Measurements from ENCODE around the gene ALMS1.
"Not testable (repeated sequence)": the region's sequence is repeated elsewhere in the genome, so short reads cannot be mapped to it uniquely, and the experiment has no call there.

The ALMS1 gene

DNA sequence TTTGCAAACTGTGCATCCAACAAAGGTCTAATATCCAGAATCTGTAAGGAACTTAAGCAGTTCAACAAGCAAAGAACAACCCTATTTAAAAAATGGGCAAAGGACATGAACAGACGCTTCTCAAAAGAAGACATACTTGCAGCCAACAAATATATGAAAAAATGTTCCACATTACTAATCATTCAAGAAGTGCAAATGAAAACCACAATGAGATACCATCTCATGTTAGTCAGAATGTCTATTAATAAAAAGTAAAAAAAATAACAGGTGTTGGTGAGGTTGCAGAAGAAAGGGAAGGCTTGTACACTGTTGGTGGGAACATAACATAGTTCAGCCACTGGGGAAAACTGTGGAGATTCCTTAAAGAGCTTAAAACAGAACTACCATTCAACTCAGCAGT lies 130.4 kb downstream of the ALMS1 start:
- Histone ChIP-seq H3K9me3 (replicated peaks; ENCODE audit: insufficient read depth, low read length) (no peaks in the 10 kb centered on the region), H2AFZ (ENCODE audit: low read length) (no peak overlapping the region), H3K36me3 (replicated peaks; ENCODE audit: insufficient read depth, low read length) (no peaks in the 10 kb centered on the region), H3K4me1 (ENCODE audit: low read length) (no peaks in the 10 kb centered on the region), H3K79me2 (ENCODE audit: low read length) (no peaks in the 10 kb centered on the region), H4K20me1 (ENCODE audit: insufficient read depth, low read length) (no peaks in the 10 kb centered on the region), H3K27me3 (replicated peaks; ENCODE audit: insufficient read depth, low read length) (no peaks in the 10 kb centered on the region), H3K9ac (ENCODE audit: low read length) (no peak overlapping the region), H3K4me3 (ENCODE audit: low read length) (no peak overlapping the region), H3K4me2 (ENCODE audit: low read depth, low read length) (no peak overlapping the region), H3K27ac (ENCODE audit: low read length) (no peak overlapping the region), H3F3A (ENCODE audit: insufficient read depth, low read length) (no peaks in the 10 kb centered on the region), H3K9me2 (replicated peaks; ENCODE audit: insufficient read depth, low read length) (no peaks in the 10 kb centered on the region)
- no peak for DNase-seq
- TF ChIP-seq EZH2phosphoT487 (IDR thresholded peaks at IDR 0.05; ENCODE audit: low read length) (no peak), EZH2 (optimal IDR thresholded peaks at IDR 0.05; ENCODE audit: low read depth, low read length) (no peak)
- TF ChIP-seq, protein P1, sequence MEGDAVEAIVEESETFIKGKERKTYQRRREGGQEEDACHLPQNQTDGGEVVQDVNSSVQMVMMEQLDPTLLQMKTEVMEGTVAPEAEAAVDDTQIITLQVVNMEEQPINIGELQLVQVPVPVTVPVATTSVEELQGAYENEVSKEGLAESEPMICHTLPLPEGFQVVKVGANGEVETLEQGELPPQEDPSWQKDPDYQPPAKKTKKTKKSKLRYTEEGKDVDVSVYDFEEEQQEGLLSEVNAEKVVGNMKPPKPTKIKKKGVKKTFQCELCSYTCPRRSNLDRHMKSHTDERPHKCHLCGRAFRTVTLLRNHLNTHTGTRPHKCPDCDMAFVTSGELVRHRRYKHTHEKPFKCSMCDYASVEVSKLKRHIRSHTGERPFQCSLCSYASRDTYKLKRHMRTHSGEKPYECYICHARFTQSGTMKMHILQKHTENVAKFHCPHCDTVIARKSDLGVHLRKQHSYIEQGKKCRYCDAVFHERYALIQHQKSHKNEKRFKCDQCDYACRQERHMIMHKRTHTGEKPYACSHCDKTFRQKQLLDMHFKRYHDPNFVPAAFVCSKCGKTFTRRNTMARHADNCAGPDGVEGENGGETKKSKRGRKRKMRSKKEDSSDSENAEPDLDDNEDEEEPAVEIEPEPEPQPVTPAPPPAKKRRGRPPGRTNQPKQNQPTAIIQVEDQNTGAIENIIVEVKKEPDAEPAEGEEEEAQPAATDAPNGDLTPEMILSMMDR (IDR thresholded peaks at IDR 0.05; ENCODE audit: low read length): no peak

DNA sequence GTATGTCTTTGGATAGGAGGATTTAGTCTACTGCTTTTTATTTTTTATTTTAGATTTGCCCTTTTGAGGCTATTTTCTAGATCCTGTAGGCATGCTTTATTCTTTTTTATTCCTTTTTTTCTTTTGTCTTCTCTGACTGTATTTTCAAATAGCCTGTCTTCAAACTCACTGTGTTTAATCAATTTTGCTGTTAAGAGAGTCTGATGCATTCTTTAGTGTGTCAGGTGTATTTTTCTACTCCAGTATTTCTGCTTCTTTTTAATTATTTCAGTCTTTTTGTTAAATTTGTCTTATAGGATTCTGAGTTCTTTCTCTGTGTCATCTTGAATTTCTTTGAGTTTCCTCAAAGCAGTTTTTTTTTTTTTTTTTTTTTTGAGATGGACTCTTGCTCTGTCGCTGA lies 143.1 kb downstream of the ALMS1 start:
- DNase-seq: no peak
- Histone ChIP-seq H2AFZ (ENCODE audit: low read length) (no peak overlapping the region), H3K9me3 (replicated peaks; ENCODE audit: insufficient read depth, low read length) (no peaks in the 10 kb centered on the region), H3K9me2 (replicated peaks; ENCODE audit: insufficient read depth, low read length) (no peaks in the 10 kb centered on the region), H3K27me3 (replicated peaks; ENCODE audit: insufficient read depth, low read length) (no peaks in the 10 kb centered on the region), H3F3A (ENCODE audit: insufficient read depth, low read length) (no peaks in the 10 kb centered on the region), H3K4me3 (ENCODE audit: low read length) (no peak overlapping the region), H3K4me2 (ENCODE audit: low read depth, low read length) (no peak overlapping the region), H3K4me1 (ENCODE audit: low read length) (no peaks in the 10 kb centered on the region), H3K27ac (ENCODE audit: low read length) (no peak overlapping the region), H4K20me1 (ENCODE audit: insufficient read depth, low read length) (no peaks in the 10 kb centered on the region), H3K9ac (ENCODE audit: low read length) (no peak overlapping the region), H3K79me2 (ENCODE audit: low read length) (no peaks in the 10 kb centered on the region), H3K36me3 (replicated peaks; ENCODE audit: insufficient read depth, low read length) (no peaks in the 10 kb centered on the region)
- TF ChIP-seq EZH2 (optimal IDR thresholded peaks at IDR 0.05; ENCODE audit: low read depth, low read length) (no peak), EZH2phosphoT487 (IDR thresholded peaks at IDR 0.05; ENCODE audit: low read length) (no peak)
- TF ChIP-seq, protein P1 (IDR thresholded peaks at IDR 0.05; ENCODE audit: low read length): no peak

DNA sequence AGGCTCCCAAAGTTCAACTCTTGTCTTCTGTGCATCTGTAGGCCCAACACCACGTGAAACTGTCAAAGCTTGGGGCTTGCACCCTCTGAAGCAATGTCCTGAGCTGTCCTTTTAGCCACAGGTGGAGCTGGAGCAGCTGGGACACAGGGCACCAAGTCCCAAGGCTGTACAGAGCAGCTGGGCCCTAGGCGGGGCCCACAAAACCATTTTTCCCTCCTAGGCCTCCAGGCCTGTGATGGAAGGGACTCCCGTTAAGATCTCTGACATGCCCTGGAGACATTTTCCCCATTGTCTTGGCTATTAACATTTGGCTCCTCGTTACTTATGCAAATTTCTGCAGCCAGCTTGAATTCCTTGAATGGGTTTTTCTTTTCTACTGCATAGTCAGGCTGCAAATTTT lies 145.1 kb downstream of the ALMS1 start:
- not testable (repeated sequence) for H3K9me2 ChIP-seq (replicated peaks; ENCODE audit: insufficient read depth, low read length); H3K27me3 ChIP-seq (replicated peaks; ENCODE audit: insufficient read depth, low read length); DNase-seq; H3K27ac ChIP-seq (ENCODE audit: low read length); H3K9ac ChIP-seq (ENCODE audit: low read length); H4K20me1 ChIP-seq (ENCODE audit: insufficient read depth, low read length); H3K4me3 ChIP-seq (ENCODE audit: low read length); H3K4me1 ChIP-seq (ENCODE audit: low read length); H3K79me2 ChIP-seq (ENCODE audit: low read length); H3K36me3 ChIP-seq (replicated peaks; ENCODE audit: insufficient read depth, low read length); H2AFZ ChIP-seq (ENCODE audit: low read length); H3K9me3 ChIP-seq (replicated peaks; ENCODE audit: insufficient read depth, low read length); H3K4me2 ChIP-seq (ENCODE audit: low read depth, low read length); H3F3A ChIP-seq (ENCODE audit: insufficient read depth, low read length)

DNA sequence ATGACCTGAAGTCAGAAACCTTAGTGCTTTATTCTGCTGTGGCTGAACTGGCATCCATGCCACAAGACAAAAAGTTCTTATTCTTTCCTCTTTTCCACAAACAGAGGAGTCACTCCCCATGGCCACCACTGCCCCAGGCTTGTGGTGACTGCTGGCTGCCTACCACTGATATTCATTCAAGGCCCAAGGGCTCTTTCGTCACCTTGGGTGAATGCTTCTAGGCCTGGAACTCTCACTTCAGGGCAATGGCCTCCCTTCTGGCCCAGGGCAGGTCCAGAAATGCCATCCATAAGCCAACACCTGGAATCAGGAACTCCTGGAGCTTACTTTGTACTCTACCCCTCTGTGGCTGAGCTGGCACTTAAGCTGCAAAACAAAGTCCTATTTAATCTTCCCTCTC lies 146.7 kb downstream of the ALMS1 start:
- no peaks in the 10 kb centered on the region for H4K20me1 ChIP-seq (ENCODE audit: insufficient read depth, low read length)
- no peak overlapping the region for H3K4me3 ChIP-seq (ENCODE audit: low read length)
- H3K27me3 ChIP-seq (replicated peaks; ENCODE audit: insufficient read depth, low read length): no peaks in the 10 kb centered on the region
- no peaks in the 10 kb centered on the region for H3K9me2 ChIP-seq (replicated peaks; ENCODE audit: insufficient read depth, low read length)
- TF ChIP-seq, protein P1 (IDR thresholded peaks at IDR 0.05; ENCODE audit: low read length): no peak
- TF ChIP-seq EZH2 (optimal IDR thresholded peaks at IDR 0.05; ENCODE audit: low read depth, low read length) (no peak), EZH2phosphoT487 (IDR thresholded peaks at IDR 0.05; ENCODE audit: low read length) (no peak)
- no peaks in the 10 kb centered on the region for H3K4me1 ChIP-seq (ENCODE audit: low read length)
- H3K36me3 ChIP-seq (replicated peaks; ENCODE audit: insufficient read depth, low read length): 0 out of 2 replicates have a peak, but pooled peaks cover 4% of the 10 kb centered on the region
- no peak overlapping the region for H3K4me2 ChIP-seq (ENCODE audit: low read depth, low read length)
- H3K27ac ChIP-seq (ENCODE audit: low read length): no peak overlapping the region
- no peak overlapping the region for H2AFZ ChIP-seq (ENCODE audit: low read length)
- H3K79me2 ChIP-seq (ENCODE audit: low read length): no peaks in the 10 kb centered on the region
- H3F3A ChIP-seq (ENCODE audit: insufficient read depth, low read length): no peaks in the 10 kb centered on the region
- no peak overlapping the region for H3K9ac ChIP-seq (ENCODE audit: low read length)
- DNase-seq: no peak
- no peaks in the 10 kb centered on the region for H3K9me3 ChIP-seq (replicated peaks; ENCODE audit: insufficient read depth, low read length)
